RKO (cell line): ENCODE data around the gene CCDC88C.
A peak's percentile ranks its signal among the peaks of the same experiment; 100 is the strongest.

ENCODE experiments used
- DNase-seq: peaks from one replicate; pipeline ENCODE4 v3.0.0-alpha.2; 2016; ENCODE audit warnings: low spot score

The CCDC88C gene

GRCh38 chr14:91380610-91381371 is 36.8 kb downstream of the CCDC88C start:
- DNase-seq = no peak

- no peak for DNase-seq
Observed at GRCh38 chr14:91380123-91380522, 37.5 kb downstream of the CCDC88C start.

GRCh38 chr14:91379579-91379932 is 38.1 kb downstream of the CCDC88C start:
- DNase-seq = no peak

- no peak for DNase-seq
Observed at GRCh38 chr14:91378930-91379578, 38.6 kb downstream of the CCDC88C start.

- peak; percentile 3 for DNase-seq
Observed at GRCh38 chr14:91377700-91378652, 39.6 kb downstream of the CCDC88C start.

- no peak for DNase-seq
Observed at GRCh38 chr14:91376547-91377477, 40.8 kb downstream of the CCDC88C start.

- DNase-seq = no peak
Observed at GRCh38 chr14:91375720-91376452, 41.7 kb downstream of the CCDC88C start.

GRCh38 chr14:91374879-91375702 is 42.5 kb downstream of the CCDC88C start:
- DNase-seq = no peak

- DNase-seq = no peak
Observed at GRCh38 chr14:91374287-91374878, 43.2 kb downstream of the CCDC88C start.

GRCh38 chr14:91373591-91374254 is 43.9 kb downstream of the CCDC88C start:
- peak; percentile 15 for DNase-seq

GRCh38 chr14:91372671-91373495 is 44.7 kb downstream of the CCDC88C start:
- no peak for DNase-seq

GRCh38 chr14:91371990-91372375 is 45.6 kb downstream of the CCDC88C start:
- DNase-seq = no peak

- no peak for DNase-seq
Observed at GRCh38 chr14:91371011-91371989, 46.3 kb downstream of the CCDC88C start.

GRCh38 chr14:91369628-91370445 is 47.8 kb downstream of the CCDC88C start:
- no peak for DNase-seq

GRCh38 chr14:91368776-91369416 is 48.7 kb downstream of the CCDC88C start:
- DNase-seq = no peak
